HEK293 (cell line): ENCODE data around the gene CHMP3.

ENCODE experiments used
- CTCF ChIA-PET: fragments of 350-600 bp; formaldehyde crosslinking; extraction: SDS; loops from one replicate; lab custom pipeline; 2021; ENCODE audit warnings: antibody characterized with exemption; lab: Yijun Ruan, JAX
- POLR2A ChIA-PET: fragments of 300-600 bp; formaldehyde crosslinking; extraction: SDS; loops from one replicate; lab custom pipeline; 2020; ENCODE audit warnings: antibody characterized with exemption, inconsistent platforms; lab: Yijun Ruan, JAX
- H3K27ac ChIP-seq: fragments of 200-500 bp; sonication (Bioruptor generic); 2 replicates; pipeline ENCODE4 v1.5.1; 2014; ENCODE audit warnings: low read depth, low read length, control low read depth, inconsistent platforms; ENCODE audit errors: extremely low read depth
- H3K36me3 ChIP-seq, 2 experiments: fragments of 200-500 bp in 1 of 2; sonication (Bioruptor generic) in 1 of 2; 1 replicate in 1 of 2; 2 replicates in 1 of 2; pipeline ENCODE4 v1.5.1; 2014 to 2017; ENCODE audit warnings: inconsistent platforms in 2 of 2, low read length in 2 of 2; ENCODE audit not compliant: control insufficient read depth in 2 of 2, insufficient read depth in 1 of 2
- H3K4me1 ChIP-seq: fragments of 200-500 bp; sonication (Bioruptor generic); 2 replicates; pipeline ENCODE4 v1.5.1; 2014; ENCODE audit warnings: mild to moderate bottlenecking, low read length, inconsistent platforms; ENCODE audit not compliant: control insufficient read depth, insufficient read depth
- H3K4me3 ChIP-seq: 2 replicates; pipeline ENCODE4 v1.5.1; 2011; ENCODE audit warnings: low read depth, mild to moderate bottlenecking, control low read depth, low read length, moderate library complexity
- H3K9me3 ChIP-seq: fragments of 200-500 bp; sonication (Bioruptor generic); 2 replicates; pipeline ENCODE4 v1.5.1; 2014; ENCODE audit warnings: low read depth, low read length, inconsistent platforms; ENCODE audit not compliant: control insufficient read depth, insufficient read depth
- HOXA7 ChIP-seq: sonication (generic); formaldehyde crosslinking; IDR thresholded peaks from 2 replicates; pipeline ENCODE4 v1.8.1; 2022; ENCODE audit warnings: missing genetic modification reagents, borderline replicate concordance
- RBAK ChIP-seq: fragments of 450-650 bp; formaldehyde crosslinking; IDR thresholded peaks from 2 replicates; pipeline ENCODE4 v1.5.1; 2016; ENCODE audit warnings: missing biosample characterization, missing genetic modification characterization
- TCF7L2 ChIP-seq: IDR thresholded peaks from 2 replicates; pipeline ENCODE4 v1.6.1; 2011; ENCODE audit warnings: low read depth, mild to moderate bottlenecking, inconsistent platforms, low read length, moderate library complexity, borderline replicate concordance
- ZBTB17 ChIP-seq: fragments of 450-650 bp; formaldehyde crosslinking; IDR thresholded peaks from 2 replicates; pipeline ENCODE4 v1.5.1; 2016; ENCODE audit warnings: missing biosample characterization, missing genetic modification characterization
- ZBTB20 ChIP-seq: fragments of 450-650 bp; formaldehyde crosslinking; IDR thresholded peaks from 2 replicates; pipeline ENCODE4 v1.5.1; 2016; ENCODE audit warnings: missing biosample characterization, missing genetic modification characterization
- ZBTB21 ChIP-seq: fragments of 450-650 bp; formaldehyde crosslinking; IDR thresholded peaks from 2 replicates; pipeline ENCODE4 v1.5.1; 2017; ENCODE audit warnings: missing biosample characterization, missing genetic modification characterization
- ZNF18 ChIP-seq: fragments of 450-650 bp; formaldehyde crosslinking; IDR thresholded peaks from 2 replicates; pipeline ENCODE4 v1.5.1; 2016; ENCODE audit warnings: missing biosample characterization, missing genetic modification characterization
- ZNF211 ChIP-seq: fragments of 450-650 bp; formaldehyde crosslinking; IDR thresholded peaks from 2 replicates; pipeline ENCODE4 v1.5.1; 2016; ENCODE audit warnings: low read depth, missing biosample characterization, missing genetic modification characterization
- ZNF24 ChIP-seq: fragments of 450-650 bp; formaldehyde crosslinking; IDR thresholded peaks from 2 replicates; pipeline ENCODE4 v1.5.1; 2016; ENCODE audit warnings: missing biosample characterization, missing genetic modification characterization
- ZNF324 ChIP-seq: fragments of 450-650 bp; formaldehyde crosslinking; IDR thresholded peaks from 2 replicates; pipeline ENCODE4 v1.5.1; 2016; ENCODE audit warnings: missing biosample characterization, missing genetic modification characterization
- ZNF335 ChIP-seq: fragments of 450-650 bp; formaldehyde crosslinking; conservative IDR thresholded peaks from 2 replicates; pipeline ENCODE4 v1.5.1; 2016; ENCODE audit warnings: missing biosample characterization, missing genetic modification characterization
- ZNF510 ChIP-seq: fragments of 450-650 bp; formaldehyde crosslinking; IDR thresholded peaks from 2 replicates; pipeline ENCODE4 v1.5.1; 2018; ENCODE audit warnings: mild to moderate bottlenecking, missing genetic modification characterization, missing biosample characterization; ENCODE audit not compliant: insufficient replicate concordance
- ZNF529 ChIP-seq: fragments of 450-650 bp; formaldehyde crosslinking; IDR thresholded peaks from 2 replicates; pipeline ENCODE4 v1.5.1; 2017; ENCODE audit warnings: missing genetic modification characterization, missing biosample characterization; ENCODE audit not compliant: insufficient replicate concordance
- ZNF600 ChIP-seq: fragments of 450-650 bp; formaldehyde crosslinking; IDR thresholded peaks from 2 replicates; pipeline ENCODE4 v1.5.1; 2016; ENCODE audit warnings: missing biosample characterization, missing genetic modification characterization
- ZNF670 ChIP-seq: fragments of 450-650 bp; formaldehyde crosslinking; IDR thresholded peaks from 2 replicates; pipeline ENCODE4 v1.5.1; 2016; ENCODE audit warnings: missing biosample characterization, missing genetic modification characterization, low read depth
- ZNF776 ChIP-seq: fragments of 450-650 bp; formaldehyde crosslinking; IDR thresholded peaks from 2 replicates; pipeline ENCODE4 v1.5.0; 2017; ENCODE audit warnings: missing biosample characterization, missing genetic modification characterization, borderline replicate concordance
- ZNF777 ChIP-seq: fragments of 450-650 bp; formaldehyde crosslinking; IDR thresholded peaks from 2 replicates; pipeline ENCODE4 v1.5.1; 2017; ENCODE audit warnings: missing biosample characterization, missing genetic modification characterization, borderline replicate concordance
- ZSCAN23 ChIP-seq: fragments of 450-650 bp; formaldehyde crosslinking; IDR thresholded peaks from 2 replicates; pipeline ENCODE4 v1.5.1; 2016; ENCODE audit warnings: missing biosample characterization, missing genetic modification characterization
- TF ChIP-seq, protein P1 (sequence below): fragments of 450-650 bp; formaldehyde crosslinking; IDR thresholded peaks from 2 replicates; pipeline ENCODE4 v1.5.1; 2016; ENCODE audit warnings: missing biosample characterization, missing genetic modification characterization

Gene CHMP3

GRCh38 chr2:86476918-86477317, 86.3 kb downstream of the CHMP3 start:
- CTCF ChIA-PET: interaction anchor here (0.6 kb wide), 1 partner anchor 166 kb away, joined by 3 read pairs; no protein-coding TSS in a partner anchor
- Histone ChIP-seq H3K36me3 (peaks cover 58 to 96% of the 10 kb centered on the region in 2 experiments), H3K27ac (no peak overlapping the region), H3K9me3 (no peaks in the 10 kb centered on the region), H3K4me1 (no peaks in the 10 kb centered on the region), H3K4me3 (no peak overlapping the region)
- POLR2A ChIA-PET: no interaction called here
- TF ChIP-seq ZNF24 (tag by site-specific recombination) (no peak), ZBTB20 (no peak), ZNF510 (tag by site-specific recombination) (no peak), ZNF211 (no peak)

- ChIA-PET CTCF (interaction anchor here (0.5 to 0.6 kb wide), 2 partner anchors 75 to 167 kb away, joined by 3 read pairs; no protein-coding TSS in a partner anchor), POLR2A (no interaction called here)
These were observed 87.2 kb downstream of the CHMP3 start for GRCh38 chr2:86476092-86476491.

GRCh38 chr2:86471637-86472036, 91.6 kb downstream of the CHMP3 start:
- TF ChIP-seq ZSCAN23 (tag by site-specific recombination): no peak
- no peak for TF ChIP-seq ZNF324 (tag by site-specific recombination)
- TF ChIP-seq RBAK (tag by site-specific recombination): no peak
- no peak for TF ChIP-seq ZNF777 (tag by site-specific recombination)
- TF ChIP-seq ZNF335: no peak
- ChIA-PET POLR2A (no interaction called here), CTCF (interaction anchor here (0.7 to 1.4 kb wide), 2 partner anchors 11 to 75 kb away, joined by 3 to 5 read pairs; no protein-coding TSS in a partner anchor)

More at GRCh38 chr2:86476092-86476491, 87.2 kb downstream of the CHMP3 start:
- no peak for TF ChIP-seq ZNF18 (tag by site-specific recombination)
- TF ChIP-seq ZNF670 (tag by site-specific recombination): no peak
- no peak for TF ChIP-seq ZNF529
- TF ChIP-seq HOXA7 (CRISPR knock-in tag): no peak
- no peak for TF ChIP-seq ZBTB21 (tag by site-specific recombination)
- TF ChIP-seq TCF7L2: no peak
- TF ChIP-seq ZBTB17 (tag by site-specific recombination): no peak
- TF ChIP-seq, protein P1, sequence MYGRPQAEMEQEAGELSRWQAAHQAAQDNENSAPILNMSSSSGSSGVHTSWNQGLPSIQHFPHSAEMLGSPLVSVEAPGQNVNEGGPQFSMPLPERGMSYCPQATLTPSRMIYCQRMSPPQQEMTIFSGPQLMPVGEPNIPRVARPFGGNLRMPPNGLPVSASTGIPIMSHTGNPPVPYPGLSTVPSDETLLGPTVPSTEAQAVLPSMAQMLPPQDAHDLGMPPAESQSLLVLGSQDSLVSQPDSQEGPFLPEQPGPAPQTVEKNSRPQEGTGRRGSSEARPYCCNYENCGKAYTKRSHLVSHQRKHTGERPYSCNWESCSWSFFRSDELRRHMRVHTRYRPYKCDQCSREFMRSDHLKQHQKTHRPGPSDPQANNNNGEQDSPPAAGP (tag by site-specific recombination): no peak
- TF ChIP-seq ZNF776 (tag by site-specific recombination): no peak
- no peak for TF ChIP-seq ZNF600 (tag by site-specific recombination)
- H3K4me1 ChIP-seq: no peaks in the 10 kb centered on the region
- no peak overlapping the region for H3K4me3 ChIP-seq
- H3K36me3 ChIP-seq: peaks cover 51 to 92% of the 10 kb centered on the region in 2 experiments
- no peaks in the 10 kb centered on the region for H3K9me3 ChIP-seq
- H3K27ac ChIP-seq: no peak overlapping the region

More at GRCh38 chr2:86471637-86472036, 91.6 kb downstream of the CHMP3 start:
- Histone ChIP-seq H3K4me3 (no peak overlapping the region), H3K36me3 (peaks cover 41 to 91% of the 10 kb centered on the region in 2 experiments), H3K4me1 (no peaks in the 10 kb centered on the region), H3K27ac (no peak overlapping the region), H3K9me3 (no peaks in the 10 kb centered on the region)
